Measurements from ENCODE around the gene SDHAF3.

SDHAF3 gene

GRCh38 chr7:97081521-97082300, 35.8 kb upstream of the SDHAF3 start:
- Histone ChIP-seq H3K9me3 (no peaks in the 10 kb centered on the region), H3K27ac (no peak overlapping the region), H3K36me3 (no peaks in the 10 kb centered on the region), H3K27me3 (peaks cover 0 to 4% of the 10 kb centered on the region in 2 donors), H3K4me3 (no peak overlapping the region), H3K4me1 (no peaks in the 10 kb centered on the region)
- DNase-seq, result no peak
- intact Hi-C loops (cut with DNase I; ENCODE audit: low total_unique reads), result no loop called here
- no peak for TF ChIP-seq CTCF (IDR thresholded peaks at IDR 0.05)

GRCh38 chr7:97088364-97088763, 29.1 kb upstream of the SDHAF3 start:
- TF ChIP-seq CTCF (IDR thresholded peaks at IDR 0.05), result no peak
- H3K4me3 ChIP-seq, result no peak overlapping the region
- peaks cover 0 to 12% of the 10 kb centered on the region in 2 donors for H3K27me3 ChIP-seq
- intact Hi-C loops (cut with DNase I; ENCODE audit: low total_unique reads), result no loop called here
- H3K36me3 ChIP-seq, result no peaks in the 10 kb centered on the region
- H3K27ac ChIP-seq, result no peak overlapping the region
- no peaks in the 10 kb centered on the region for H3K4me1 ChIP-seq
- no peak for DNase-seq
- no peaks in the 10 kb centered on the region for H3K9me3 ChIP-seq

- intact Hi-C loops (cut with DNase I; ENCODE audit: low total_unique reads), result no loop called here
- Histone ChIP-seq H3K27ac (no peak overlapping the region), H3K27me3 (peaks cover 0 to 12% of the 10 kb centered on the region in 2 donors), H3K4me3 (no peak overlapping the region), H3K36me3 (no peaks in the 10 kb centered on the region), H3K4me1 (no peaks in the 10 kb centered on the region), H3K9me3 (no peaks in the 10 kb centered on the region)
- no peak for TF ChIP-seq CTCF (IDR thresholded peaks at IDR 0.05)
- no peak for DNase-seq
Measured at GRCh38 chr7:97089771-97090170, 27.7 kb upstream of the SDHAF3 start.

GRCh38 chr7:97090761-97091353, 26.6 kb upstream of the SDHAF3 start:
- Histone ChIP-seq H3K4me1 (no peaks in the 10 kb centered on the region), H3K27ac (no peak overlapping the region), H3K9me3 (no peaks in the 10 kb centered on the region), H3K36me3 (no peaks in the 10 kb centered on the region), H3K4me3 (no peak overlapping the region), H3K27me3 (peaks cover 0 to 9% of the 10 kb centered on the region in 2 donors)
- DNase-seq, result no peak
- intact Hi-C loops (cut with DNase I; ENCODE audit: low total_unique reads), result no loop called here
- no peak for TF ChIP-seq CTCF (IDR thresholded peaks at IDR 0.05)

- H3K9me3 ChIP-seq, result no peaks in the 10 kb centered on the region
- H3K36me3 ChIP-seq, result no peaks in the 10 kb centered on the region
- H3K4me3 ChIP-seq, result no peak overlapping the region
- no peaks in the 10 kb centered on the region for H3K4me1 ChIP-seq
- no peak for DNase-seq
- intact Hi-C loops (cut with DNase I; ENCODE audit: low total_unique reads), result no loop called here
- no peak for TF ChIP-seq CTCF (IDR thresholded peaks at IDR 0.05)
- H3K27ac ChIP-seq, result no peak overlapping the region
- H3K27me3 ChIP-seq, result peaks cover 0 to 8% of the 10 kb centered on the region in 2 donors
Measured at GRCh38 chr7:97094284-97094930, 23.1 kb upstream of the SDHAF3 start.
